IMR-90 (cell line): ENCODE measurements around the gene RFX2.

Experiments used
- CEBPB ChIP-seq: IDR thresholded peaks from 2 replicates; pipeline ENCODE4 v1.6.1; 2012; ENCODE audit warnings: low read depth, low read length, improper control_type of control experiment
- FOS ChIP-seq: fragments of 150-350 bp; IDR thresholded peaks from 2 replicates; pipeline ENCODE4 v1.6.1; 2016; ENCODE audit warnings: low read depth, low read length
- POLR2A ChIP-seq: IDR thresholded peaks from 2 replicates; pipeline ENCODE4 v1.6.1; 2012; ENCODE audit warnings: mild to moderate bottlenecking, low read depth, low read length
- USF2 ChIP-seq: fragments of 150-350 bp; IDR thresholded peaks from 2 replicates; pipeline ENCODE4 v1.6.1; 2017; ENCODE audit warnings: mild to moderate bottlenecking, antibody characterized with exemption, low read length, low read depth

- TF ChIP-seq CEBPB (no peak), POLR2A (no peak), USF2 (no peak), FOS (no peak)
Measured at GRCh38 chr19:6033744-6034264, 76.5 kb downstream of the RFX2 start.
